ENCODE results near the gene SYT8. TPM values are rescaled to one million over a fixed set of nuclear protein-coding genes. Genes with fewer than 3 reads are reported as not detected.
A peak's percentile ranks its signal among the peaks of the same experiment; 100 is the strongest.

The SYT8 gene
- total RNA-seq, 1 experiment from 2014 or later, result 7.8 TPM

DNA sequence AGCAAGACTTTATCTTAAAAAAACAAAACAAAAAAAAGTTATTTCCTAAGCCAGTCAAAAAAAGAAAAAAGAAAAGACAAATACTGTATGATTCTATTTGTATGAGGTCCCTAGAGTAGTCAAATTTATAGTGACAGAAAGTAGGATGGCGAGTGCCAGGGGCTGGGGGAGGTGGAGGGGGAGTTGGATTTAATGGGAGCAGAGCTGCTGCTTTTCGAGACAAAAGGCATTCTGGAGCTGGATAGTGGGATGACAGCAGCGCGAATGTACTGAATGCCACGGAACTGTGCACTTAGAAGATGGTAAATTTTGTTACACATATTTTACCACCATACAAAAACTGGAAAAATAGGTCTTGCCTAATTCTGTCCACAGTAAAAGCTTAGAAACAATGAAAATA, 17.8 kb upstream of the SYT8 start:
- Histone ChIP-seq H3K27ac (ENCODE audit: low read length) (no peak overlapping the region), H3K9me3 (ENCODE audit: low read length) (no peaks in the 10 kb centered on the region), H2AFZ (ENCODE audit: low read length) (no peak overlapping the region), H4K20me1 (ENCODE audit: low read length) (no peaks in the 10 kb centered on the region), H3K36me3 (ENCODE audit: low read depth, low read length) (no peaks in the 10 kb centered on the region), H3K4me1 (ENCODE audit: insufficient read depth, low read length) (no peaks in the 10 kb centered on the region), H3K9me2 (replicated peaks; ENCODE audit: low read length) (no peaks in the 10 kb centered on the region), H3K9ac (ENCODE audit: low read length) (no peak overlapping the region), H3K79me2 (ENCODE audit: low read length) (no peaks in the 10 kb centered on the region), H3F3A (ENCODE audit: low read length, unreplicated experiment) (no peaks in the 10 kb centered on the region), H3K4me2 (ENCODE audit: low read length) (no peak overlapping the region), H3K27me3 (ENCODE audit: low read length) (no peaks in the 10 kb centered on the region), H3K4me3 (ENCODE audit: low read length) (no peak overlapping the region)
- DNase-seq, result no peak
- intact Hi-C loops (cut with micrococcal nuclease), result no loop called here
- TF ChIP-seq EZH2 (IDR thresholded peaks at IDR 0.05; ENCODE audit: low read length, unreplicated experiment), result no peak
- ChIA-PET POLR2A (ENCODE audit: unreplicated experiment) (no interaction called here), CTCF (no interaction called here)
- BruUV-seq (replicated peaks), result no TSS peak
- no peak for ATAC-seq

DNA sequence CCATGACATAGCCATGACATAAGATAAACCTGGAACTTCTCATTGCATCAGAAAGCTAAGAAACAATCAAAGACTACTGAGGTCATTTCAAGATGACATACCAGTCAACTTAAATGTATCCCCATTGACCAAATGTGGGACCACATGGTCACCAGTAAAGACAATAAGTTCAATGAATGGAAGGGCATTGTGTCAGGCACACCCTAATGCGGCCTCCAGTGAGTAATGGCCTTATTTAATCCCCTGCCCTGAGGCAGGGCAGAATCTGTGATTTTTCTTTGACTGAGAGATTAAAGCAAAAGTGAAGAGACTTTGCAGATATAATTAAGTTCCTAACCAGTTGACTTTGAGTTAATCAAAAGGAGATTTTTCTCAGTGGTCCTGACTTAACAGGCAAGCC, 17.3 kb upstream of the SYT8 start:
- Histone ChIP-seq H3K4me2 (ENCODE audit: low read length) (no peak overlapping the region), H3K9ac (ENCODE audit: low read length) (no peak overlapping the region), H3K79me2 (ENCODE audit: low read length) (no peaks in the 10 kb centered on the region), H3K4me3 (ENCODE audit: low read length) (no peak overlapping the region), H3K36me3 (ENCODE audit: low read depth, low read length) (no peaks in the 10 kb centered on the region), H3F3A (ENCODE audit: low read length, unreplicated experiment) (no peaks in the 10 kb centered on the region), H3K9me3 (ENCODE audit: low read length) (no peaks in the 10 kb centered on the region), H2AFZ (ENCODE audit: low read length) (no peak overlapping the region), H4K20me1 (ENCODE audit: low read length) (no peaks in the 10 kb centered on the region), H3K27ac (ENCODE audit: low read length) (no peak overlapping the region), H3K4me1 (ENCODE audit: insufficient read depth, low read length) (no peaks in the 10 kb centered on the region), H3K9me2 (replicated peaks; ENCODE audit: low read length) (no peaks in the 10 kb centered on the region), H3K27me3 (ENCODE audit: low read length) (no peaks in the 10 kb centered on the region)
- no peak for ATAC-seq
- no TSS peak for BruUV-seq (replicated peaks)
- TF ChIP-seq EZH2phosphoT487 (IDR thresholded peaks at IDR 0.05; ENCODE audit: borderline replicate concordance, low read length), result no peak
- no peak for TF ChIP-seq EZH2 (IDR thresholded peaks at IDR 0.05; ENCODE audit: low read length, unreplicated experiment)
- TF ChIP-seq, protein P1, sequence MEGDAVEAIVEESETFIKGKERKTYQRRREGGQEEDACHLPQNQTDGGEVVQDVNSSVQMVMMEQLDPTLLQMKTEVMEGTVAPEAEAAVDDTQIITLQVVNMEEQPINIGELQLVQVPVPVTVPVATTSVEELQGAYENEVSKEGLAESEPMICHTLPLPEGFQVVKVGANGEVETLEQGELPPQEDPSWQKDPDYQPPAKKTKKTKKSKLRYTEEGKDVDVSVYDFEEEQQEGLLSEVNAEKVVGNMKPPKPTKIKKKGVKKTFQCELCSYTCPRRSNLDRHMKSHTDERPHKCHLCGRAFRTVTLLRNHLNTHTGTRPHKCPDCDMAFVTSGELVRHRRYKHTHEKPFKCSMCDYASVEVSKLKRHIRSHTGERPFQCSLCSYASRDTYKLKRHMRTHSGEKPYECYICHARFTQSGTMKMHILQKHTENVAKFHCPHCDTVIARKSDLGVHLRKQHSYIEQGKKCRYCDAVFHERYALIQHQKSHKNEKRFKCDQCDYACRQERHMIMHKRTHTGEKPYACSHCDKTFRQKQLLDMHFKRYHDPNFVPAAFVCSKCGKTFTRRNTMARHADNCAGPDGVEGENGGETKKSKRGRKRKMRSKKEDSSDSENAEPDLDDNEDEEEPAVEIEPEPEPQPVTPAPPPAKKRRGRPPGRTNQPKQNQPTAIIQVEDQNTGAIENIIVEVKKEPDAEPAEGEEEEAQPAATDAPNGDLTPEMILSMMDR (conservative IDR thresholded peaks at IDR 0.05; ENCODE audit: low read depth, low read length), result no peak
- ChIA-PET POLR2A (ENCODE audit: unreplicated experiment) (no interaction called here), CTCF (no interaction called here)
- intact Hi-C loops (cut with micrococcal nuclease), result no loop called here
- DNase-seq, result peak; percentile 15

DNA sequence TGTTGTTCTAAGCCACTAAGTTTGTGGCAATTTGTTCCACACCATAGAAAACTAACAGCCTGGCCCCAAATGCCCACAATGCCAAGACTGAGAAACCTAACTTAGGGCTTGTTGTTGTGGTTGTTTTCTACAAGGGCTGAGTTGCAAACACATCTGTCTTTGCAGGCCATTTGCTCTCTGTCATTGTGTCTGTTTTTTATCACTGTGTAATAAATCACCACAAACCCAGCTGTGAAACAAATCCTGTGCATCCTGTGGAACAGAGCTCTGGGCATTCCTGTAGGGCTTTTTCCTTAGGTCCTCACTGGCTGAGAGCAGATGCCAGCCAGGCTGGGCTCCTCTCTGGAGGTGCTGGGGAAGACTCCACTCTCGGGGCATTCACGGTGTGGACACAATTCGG, 15.7 kb upstream of the SYT8 start:
- DNase-seq, result no peak

More for the DNA sequence above, 15.7 kb upstream of the SYT8 start:
- H3K4me3 ChIP-seq (ENCODE audit: low read length), result no peak overlapping the region
- no peaks in the 10 kb centered on the region for H3K9me2 ChIP-seq (replicated peaks; ENCODE audit: low read length)
- ATAC-seq, result no peak
- TF ChIP-seq EZH2 (IDR thresholded peaks at IDR 0.05; ENCODE audit: low read length, unreplicated experiment) (no peak), EZH2phosphoT487 (IDR thresholded peaks at IDR 0.05; ENCODE audit: borderline replicate concordance, low read length) (no peak)
- TF ChIP-seq, protein P1 (conservative IDR thresholded peaks at IDR 0.05; ENCODE audit: low read depth, low read length), result no peak
- no peak overlapping the region for H3K9ac ChIP-seq (ENCODE audit: low read length)
- H3K27ac ChIP-seq (ENCODE audit: low read length), result no peak overlapping the region
- H3K36me3 ChIP-seq (ENCODE audit: low read depth, low read length), result no peaks in the 10 kb centered on the region
- no peaks in the 10 kb centered on the region for H3K27me3 ChIP-seq (ENCODE audit: low read length)
- no peaks in the 10 kb centered on the region for H3K9me3 ChIP-seq (ENCODE audit: low read length)
- H2AFZ ChIP-seq (ENCODE audit: low read length), result no peak overlapping the region
- no peaks in the 10 kb centered on the region for H3K4me1 ChIP-seq (ENCODE audit: insufficient read depth, low read length)
- H3K79me2 ChIP-seq (ENCODE audit: low read length), result no peaks in the 10 kb centered on the region
- H3F3A ChIP-seq (ENCODE audit: low read length, unreplicated experiment), result no peaks in the 10 kb centered on the region
- no peak overlapping the region for H3K4me2 ChIP-seq (ENCODE audit: low read length)
- intact Hi-C loops (cut with micrococcal nuclease), result no loop called here
- ChIA-PET POLR2A (ENCODE audit: unreplicated experiment) (no interaction called here), CTCF (no interaction called here)
- H4K20me1 ChIP-seq (ENCODE audit: low read length), result no peaks in the 10 kb centered on the region
- BruUV-seq (replicated peaks), result no TSS peak

All from PC-3 (cell line).